Measurements from ENCODE around the gene HIVEP2. TPM values are rescaled to one million over a fixed set of nuclear protein-coding genes. Genes with fewer than 3 reads are reported as not detected.

Gene HIVEP2
- total RNA-seq, 1 donor from 2014 or later = 24.6 TPM

DNA sequence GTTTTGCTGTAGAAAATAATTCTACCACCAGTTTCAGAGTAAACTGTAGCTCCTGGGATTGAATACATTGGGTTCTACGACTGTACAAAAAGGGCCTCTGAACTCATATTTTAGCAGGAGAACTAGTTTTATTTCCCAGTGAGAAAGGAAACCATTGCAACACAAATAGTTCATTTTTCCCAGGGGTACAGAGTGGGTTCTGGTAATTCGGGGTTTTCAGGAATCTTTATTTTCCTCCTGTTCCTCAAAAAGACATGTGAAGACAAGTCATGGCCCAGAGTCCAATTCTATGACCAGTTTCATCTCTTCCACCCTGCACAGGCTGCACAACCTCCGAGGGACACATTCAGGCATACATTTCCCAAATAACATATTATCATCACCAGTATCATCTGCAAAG is 222.1 kb downstream of the HIVEP2 start:
- TF ChIP-seq, protein P1, sequence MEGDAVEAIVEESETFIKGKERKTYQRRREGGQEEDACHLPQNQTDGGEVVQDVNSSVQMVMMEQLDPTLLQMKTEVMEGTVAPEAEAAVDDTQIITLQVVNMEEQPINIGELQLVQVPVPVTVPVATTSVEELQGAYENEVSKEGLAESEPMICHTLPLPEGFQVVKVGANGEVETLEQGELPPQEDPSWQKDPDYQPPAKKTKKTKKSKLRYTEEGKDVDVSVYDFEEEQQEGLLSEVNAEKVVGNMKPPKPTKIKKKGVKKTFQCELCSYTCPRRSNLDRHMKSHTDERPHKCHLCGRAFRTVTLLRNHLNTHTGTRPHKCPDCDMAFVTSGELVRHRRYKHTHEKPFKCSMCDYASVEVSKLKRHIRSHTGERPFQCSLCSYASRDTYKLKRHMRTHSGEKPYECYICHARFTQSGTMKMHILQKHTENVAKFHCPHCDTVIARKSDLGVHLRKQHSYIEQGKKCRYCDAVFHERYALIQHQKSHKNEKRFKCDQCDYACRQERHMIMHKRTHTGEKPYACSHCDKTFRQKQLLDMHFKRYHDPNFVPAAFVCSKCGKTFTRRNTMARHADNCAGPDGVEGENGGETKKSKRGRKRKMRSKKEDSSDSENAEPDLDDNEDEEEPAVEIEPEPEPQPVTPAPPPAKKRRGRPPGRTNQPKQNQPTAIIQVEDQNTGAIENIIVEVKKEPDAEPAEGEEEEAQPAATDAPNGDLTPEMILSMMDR (IDR thresholded peaks at IDR 0.05; ENCODE audit: insufficient read depth, low read length, poor library complexity, severe bottlenecking) = no peak
- no peak overlapping the region for H3K4me3 ChIP-seq (ENCODE audit: low read depth, low read length)
- no peaks in the 10 kb centered on the region for H3K27me3 ChIP-seq (ENCODE audit: control insufficient read depth, insufficient read depth, low read length)
- DNase-seq (ENCODE audit: low read depth) = no peak
- no peaks in the 10 kb centered on the region for H3K36me3 ChIP-seq (ENCODE audit: control insufficient read depth, insufficient read depth, low read length)

DNA sequence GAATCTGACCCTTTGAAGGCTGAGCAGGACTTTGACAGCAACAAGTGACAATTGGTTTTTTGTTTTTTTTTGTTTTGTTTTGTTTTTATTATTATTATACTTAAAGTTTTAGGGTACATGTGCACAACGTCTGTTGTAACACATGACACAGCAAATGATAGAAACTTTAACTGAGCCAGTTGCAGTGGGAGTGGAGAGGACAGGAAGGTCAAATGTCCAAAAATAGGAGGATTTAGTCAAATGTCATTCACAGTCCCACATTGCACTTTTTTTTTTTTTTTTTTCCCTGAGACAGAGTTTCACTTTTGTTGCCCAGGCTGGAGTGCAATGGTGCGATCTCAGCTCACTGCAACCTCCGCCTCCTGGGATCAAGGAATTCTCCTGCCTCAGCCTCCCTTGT is 223.0 kb downstream of the HIVEP2 start:
- no peaks in the 10 kb centered on the region for H3K27me3 ChIP-seq (ENCODE audit: control insufficient read depth, insufficient read depth, low read length)
- H3K4me3 ChIP-seq (ENCODE audit: low read depth, low read length) = no peak overlapping the region
- TF ChIP-seq, protein P1 (IDR thresholded peaks at IDR 0.05; ENCODE audit: insufficient read depth, low read length, poor library complexity, severe bottlenecking) = no peak
- no peaks in the 10 kb centered on the region for H3K36me3 ChIP-seq (ENCODE audit: control insufficient read depth, insufficient read depth, low read length)
- DNase-seq (ENCODE audit: low read depth) = no peak

DNA sequence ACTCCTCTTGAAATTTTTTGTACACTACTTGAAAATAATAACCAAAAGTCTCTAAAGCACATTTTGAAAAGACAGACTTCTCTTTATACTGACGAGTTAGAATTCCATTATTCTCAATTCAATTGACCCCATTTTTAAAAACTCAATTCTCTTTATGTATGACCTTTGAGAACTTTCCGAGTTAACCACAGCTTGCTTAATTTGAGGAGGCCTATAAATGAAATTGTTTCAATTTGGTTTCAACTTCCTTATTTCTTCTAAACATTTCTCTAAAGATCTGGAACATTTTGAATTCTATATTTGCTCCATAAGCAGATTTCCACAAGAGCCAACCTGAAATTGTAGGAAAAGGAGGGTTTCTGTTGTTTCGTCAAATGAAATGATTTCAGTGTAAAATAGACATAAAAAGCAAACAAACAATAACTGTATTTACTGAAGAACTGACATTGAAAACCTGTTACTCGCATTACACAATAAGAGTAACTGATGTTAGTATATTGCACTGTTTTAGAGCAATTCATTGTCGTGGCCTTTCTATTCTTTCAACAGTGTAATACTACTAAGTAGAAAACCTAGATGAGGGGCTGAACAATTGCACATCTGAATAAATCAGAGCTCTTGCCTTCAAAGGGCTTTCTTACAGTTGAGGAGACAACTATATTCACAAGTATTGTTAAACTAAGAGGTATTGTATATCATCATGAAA is 223.6 kb downstream of the HIVEP2 start:
- DNase-seq (ENCODE audit: low read depth) = no peak
- H3K4me3 ChIP-seq (ENCODE audit: low read depth, low read length) = no peak overlapping the region
- no peaks in the 10 kb centered on the region for H3K36me3 ChIP-seq (ENCODE audit: control insufficient read depth, insufficient read depth, low read length)
- TF ChIP-seq, protein P1 (IDR thresholded peaks at IDR 0.05; ENCODE audit: insufficient read depth, low read length, poor library complexity, severe bottlenecking) = no peak
- no peaks in the 10 kb centered on the region for H3K27me3 ChIP-seq (ENCODE audit: control insufficient read depth, insufficient read depth, low read length)

DNA sequence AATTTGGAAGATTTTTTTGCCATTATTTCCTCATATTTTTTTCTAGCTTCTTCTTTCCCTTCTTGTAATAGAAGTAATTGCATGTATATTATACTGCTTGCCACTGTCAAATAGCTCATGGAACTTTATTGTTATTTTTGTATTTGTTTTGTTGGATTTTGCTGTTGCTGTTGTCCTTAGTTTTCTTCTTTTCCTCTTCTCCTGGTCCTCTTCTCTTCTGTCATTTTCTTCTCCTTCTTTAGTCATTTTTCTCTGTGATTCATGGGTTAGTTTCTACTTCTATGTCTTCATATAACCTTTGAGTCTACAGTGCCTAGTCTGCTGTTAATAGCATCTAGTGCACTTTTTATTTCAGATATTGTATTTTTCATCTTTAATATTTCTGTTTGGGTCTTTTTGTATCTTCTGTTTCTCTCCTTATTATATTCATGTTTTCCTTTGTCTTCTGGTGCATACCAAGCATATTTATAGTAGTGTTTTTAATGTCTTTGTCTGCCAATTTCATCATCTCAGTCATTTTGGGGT is 226.2 kb downstream of the HIVEP2 start:
- no peak overlapping the region for H3K4me3 ChIP-seq (ENCODE audit: low read depth, low read length)
- H3K27me3 ChIP-seq (ENCODE audit: control insufficient read depth, insufficient read depth, low read length) = no peaks in the 10 kb centered on the region
- TF ChIP-seq, protein P1 (IDR thresholded peaks at IDR 0.05; ENCODE audit: insufficient read depth, low read length, poor library complexity, severe bottlenecking) = no peak
- DNase-seq (ENCODE audit: low read depth) = no peak
- no peaks in the 10 kb centered on the region for H3K36me3 ChIP-seq (ENCODE audit: control insufficient read depth, insufficient read depth, low read length)

DNA sequence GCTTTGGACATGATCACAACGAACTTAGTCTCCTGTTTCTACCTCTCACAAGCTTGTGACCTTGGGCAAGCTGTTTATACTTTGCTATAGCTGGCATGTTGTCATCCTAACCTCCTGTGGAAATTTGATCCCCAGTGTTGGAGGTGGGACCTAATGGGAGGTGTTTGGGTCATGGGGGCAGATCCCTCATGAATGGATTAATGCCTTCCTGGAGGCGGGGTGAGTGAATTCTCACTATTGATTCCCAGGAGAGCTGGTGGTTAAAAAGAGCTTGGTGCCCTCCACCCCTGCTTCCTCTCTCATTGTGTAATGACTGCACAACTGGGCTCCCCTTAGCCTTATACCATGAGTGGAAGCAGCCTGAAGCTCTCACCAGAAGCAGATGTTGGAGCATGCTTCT is 228.9 kb downstream of the HIVEP2 start:
- Histone ChIP-seq H3K4me3 (ENCODE audit: low read depth, low read length) (no peak overlapping the region), H3K27me3 (ENCODE audit: control insufficient read depth, insufficient read depth, low read length) (no peaks in the 10 kb centered on the region), H3K36me3 (ENCODE audit: control insufficient read depth, insufficient read depth, low read length) (no peaks in the 10 kb centered on the region)
- TF ChIP-seq, protein P1 (IDR thresholded peaks at IDR 0.05; ENCODE audit: insufficient read depth, low read length, poor library complexity, severe bottlenecking) = no peak
- DNase-seq (ENCODE audit: low read depth) = no peak
